Lower lobe of right lung (tissue), 2 donors: Measurements from ENCODE around the gene FAM234A. TPM values are rescaled to one million over a fixed set of nuclear protein-coding genes. Genes with fewer than 3 reads are reported as not detected.

ENCODE experiments used
- ATAC-seq, 2 donors: fragments of 200-7000 bp; cut with Tn5 transposase; one replicate each; pipeline ENCODE4 v1.9.1; 2020 to 2022; ENCODE audit warnings: mild to moderate bottlenecking in 2 of 2, moderate library complexity in 2 of 2
- DNase-seq: peaks from one replicate; pipeline ENCODE4 v3.0.0-alpha.2; 2020
- H3K27ac ChIP-seq: fragments of 200-600 bp; one replicate; pipeline ENCODE4 v1.8.0; 2022
- H3K27me3 ChIP-seq: fragments of 200-600 bp; one replicate; pipeline ENCODE4 v1.8.0; 2022; ENCODE audit warnings: low read depth
- H3K36me3 ChIP-seq: fragments of 200-600 bp; one replicate; pipeline ENCODE4 v1.8.0; 2022; ENCODE audit warnings: mild to moderate bottlenecking
- H3K4me1 ChIP-seq: fragments of 200-600 bp; one replicate; pipeline ENCODE4 v1.8.0; 2022
- H3K4me3 ChIP-seq: fragments of 200-600 bp; one replicate; pipeline ENCODE4 v1.8.0; 2022; ENCODE audit warnings: mild to moderate bottlenecking
- H3K9me3 ChIP-seq: fragments of 200-600 bp; one replicate; pipeline ENCODE4 v1.8.0; 2022
- intact Hi-C: fragments of 100-400 bp; cut with DNase I; formaldehyde crosslinking; loops from one replicate; pipeline ENCODE4 v1.11.0; 2022
- total RNA-seq: library from RNA; stranded (reverse); fragmentation: NEBNext Ultra II Directional; extraction: Animal tissue kit (Norgen Biotek cat#: 25700); gene quantifications from one replicate; pipeline ENCODE4 v1.2.1, GENCODE V29; 2021
- TF ChIP-seq, protein P1 (sequence below): fragments of 200-600 bp; IDR thresholded peaks from one replicate; pipeline ENCODE4 v1.8.0; 2022; ENCODE audit warnings: antibody characterized with exemption, mild to moderate bottlenecking
- donor health status: DM: no; HTN: yes; CAD: no; lungs with severe emphysema.

Gene FAM234A
- total RNA-seq, 1 donor from 2014 or later: 51.7 TPM

DNA sequence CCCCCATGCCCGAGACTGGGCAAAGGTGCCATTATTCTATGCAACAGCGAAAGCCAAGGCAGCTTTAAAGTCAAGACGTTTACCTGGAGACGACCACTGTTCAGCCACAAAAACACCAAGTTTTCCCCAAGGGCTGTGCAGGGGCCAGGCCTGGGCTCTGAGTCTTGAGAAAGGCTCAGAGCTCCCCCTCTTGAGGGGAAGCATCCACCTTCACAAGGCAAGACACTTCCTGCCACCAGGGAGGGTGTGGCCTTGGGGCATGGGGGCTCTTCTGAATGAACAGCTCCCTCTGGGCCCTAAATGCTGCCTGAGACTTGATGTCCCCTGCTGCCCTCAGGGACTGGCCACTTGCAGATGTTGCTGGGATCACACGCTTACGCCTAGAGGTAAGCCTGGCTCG lies 74.9 kb downstream of the FAM234A start:
- DNase-seq: no peak
- H3K4me3 ChIP-seq: no peak overlapping the region
- intact Hi-C loops: no loop called here
- no peaks in the 10 kb centered on the region for H3K27me3 ChIP-seq
- TF ChIP-seq, protein P1, sequence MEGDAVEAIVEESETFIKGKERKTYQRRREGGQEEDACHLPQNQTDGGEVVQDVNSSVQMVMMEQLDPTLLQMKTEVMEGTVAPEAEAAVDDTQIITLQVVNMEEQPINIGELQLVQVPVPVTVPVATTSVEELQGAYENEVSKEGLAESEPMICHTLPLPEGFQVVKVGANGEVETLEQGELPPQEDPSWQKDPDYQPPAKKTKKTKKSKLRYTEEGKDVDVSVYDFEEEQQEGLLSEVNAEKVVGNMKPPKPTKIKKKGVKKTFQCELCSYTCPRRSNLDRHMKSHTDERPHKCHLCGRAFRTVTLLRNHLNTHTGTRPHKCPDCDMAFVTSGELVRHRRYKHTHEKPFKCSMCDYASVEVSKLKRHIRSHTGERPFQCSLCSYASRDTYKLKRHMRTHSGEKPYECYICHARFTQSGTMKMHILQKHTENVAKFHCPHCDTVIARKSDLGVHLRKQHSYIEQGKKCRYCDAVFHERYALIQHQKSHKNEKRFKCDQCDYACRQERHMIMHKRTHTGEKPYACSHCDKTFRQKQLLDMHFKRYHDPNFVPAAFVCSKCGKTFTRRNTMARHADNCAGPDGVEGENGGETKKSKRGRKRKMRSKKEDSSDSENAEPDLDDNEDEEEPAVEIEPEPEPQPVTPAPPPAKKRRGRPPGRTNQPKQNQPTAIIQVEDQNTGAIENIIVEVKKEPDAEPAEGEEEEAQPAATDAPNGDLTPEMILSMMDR: no peak
- no peak for ATAC-seq
- peaks cover 79% of the 10 kb centered on the region for H3K36me3 ChIP-seq
- no peak overlapping the region for H3K27ac ChIP-seq
- H3K9me3 ChIP-seq: no peaks in the 10 kb centered on the region
- no peaks in the 10 kb centered on the region for H3K4me1 ChIP-seq

DNA sequence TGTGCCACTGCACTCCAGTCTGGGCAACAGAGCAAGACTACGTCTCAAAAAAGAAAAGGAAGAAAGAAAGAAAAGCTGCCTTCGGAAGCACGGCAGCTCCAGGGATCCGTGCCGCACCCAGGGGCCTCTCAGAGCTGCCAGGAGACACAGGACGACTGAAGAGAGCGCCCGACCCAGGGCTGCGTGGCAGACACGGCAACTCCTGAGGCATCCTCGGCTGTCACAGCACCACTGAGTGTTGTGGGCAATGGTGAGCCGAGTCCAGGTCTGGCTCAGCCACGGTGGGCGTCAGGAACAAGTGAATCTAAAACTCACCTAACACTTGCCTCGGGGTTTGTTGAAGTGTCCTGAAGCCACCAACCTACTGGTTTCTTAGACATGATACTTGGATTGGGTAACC lies 77.1 kb downstream of the FAM234A start:
- H3K4me1 ChIP-seq: no peaks in the 10 kb centered on the region
- TF ChIP-seq, protein P1: no peak
- H3K27ac ChIP-seq: no peak overlapping the region
- H3K4me3 ChIP-seq: no peak overlapping the region
- intact Hi-C loops: no loop called here
- H3K9me3 ChIP-seq: no peaks in the 10 kb centered on the region
- DNase-seq: no peak
- no peak for ATAC-seq
- H3K36me3 ChIP-seq: peaks cover 69% of the 10 kb centered on the region
- no peaks in the 10 kb centered on the region for H3K27me3 ChIP-seq

DNA sequence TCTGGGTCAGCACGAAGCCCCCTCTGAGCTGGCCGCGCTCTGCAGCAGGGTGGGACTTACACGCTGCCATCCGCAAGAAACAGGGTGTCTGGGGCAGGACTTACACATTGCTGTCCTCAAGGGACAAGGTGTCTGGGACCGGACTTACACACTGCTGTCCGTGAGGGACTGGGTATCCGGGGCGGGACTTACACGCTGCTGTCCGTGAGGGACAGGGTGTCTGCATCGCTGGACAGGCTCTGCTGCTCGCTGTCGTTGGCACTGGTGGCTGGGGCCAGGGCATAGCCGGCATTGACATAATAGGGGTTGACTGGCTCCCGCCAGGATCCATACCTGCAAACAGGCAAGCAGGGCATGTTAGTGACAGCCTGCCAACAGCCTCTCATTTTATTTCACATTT lies 79.7 kb downstream of the FAM234A start:
- Histone ChIP-seq H3K27me3 (no peaks in the 10 kb centered on the region), H3K9me3 (no peaks in the 10 kb centered on the region), H3K36me3 (peaks cover 57% of the 10 kb centered on the region), H3K27ac (no peak overlapping the region), H3K4me1 (no peaks in the 10 kb centered on the region), H3K4me3 (no peak overlapping the region)
- no peak for ATAC-seq
- no peak for DNase-seq
- TF ChIP-seq, protein P1: no peak
- intact Hi-C loops: no loop called here

DNA sequence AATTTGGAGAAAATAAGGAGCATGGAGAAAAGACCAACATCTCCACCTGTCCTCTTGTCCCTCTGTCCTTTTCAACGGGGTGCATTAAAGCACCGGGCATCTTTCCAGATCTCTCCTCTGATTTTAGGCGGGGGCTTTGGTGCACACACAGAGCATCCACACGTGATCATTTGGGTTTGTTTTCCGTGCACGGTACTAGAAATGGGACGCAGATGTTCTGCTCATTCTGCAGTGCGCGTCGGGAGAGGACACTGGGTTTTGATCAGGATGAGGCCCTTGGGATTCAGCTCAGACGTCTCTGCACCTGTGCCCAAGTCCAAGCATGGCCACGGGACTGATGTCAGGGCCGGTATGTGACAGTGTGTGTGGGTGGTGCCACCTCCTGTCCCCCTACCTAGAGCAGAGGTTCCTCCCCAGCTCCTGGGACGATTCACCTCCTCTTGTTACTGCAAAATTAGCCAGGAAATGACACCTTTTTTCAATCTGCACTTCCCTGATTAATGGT lies 80.2 kb downstream of the FAM234A start:
- H3K9me3 ChIP-seq: no peaks in the 10 kb centered on the region
- H3K4me1 ChIP-seq: no peaks in the 10 kb centered on the region
- peaks cover 52% of the 10 kb centered on the region for H3K36me3 ChIP-seq
- no peaks in the 10 kb centered on the region for H3K27me3 ChIP-seq
- ATAC-seq (no peak), DNase-seq (no peak)
- no peak overlapping the region for H3K4me3 ChIP-seq
- TF ChIP-seq, protein P1: no peak
- H3K27ac ChIP-seq: no peak overlapping the region
- intact Hi-C loops: no loop called here

Other genes with a start within 250 kb of the FAM234A start
- 12.1 TPM for gene POLR3K, start 181.2 kb upstream of the FAM234A start, total RNA-seq
- gene SNRNP25, start 181.0 kb upstream of the FAM234A start, total RNA-seq: 18.5 TPM
- 35.9 TPM for gene RHBDF1, start 162.2 kb upstream of the FAM234A start, total RNA-seq
- gene MPG, start 156.6 kb upstream of the FAM234A start, total RNA-seq: 38.5 TPM
- gene NPRL3, start 96.1 kb upstream of the FAM234A start, total RNA-seq: 29.1 TPM
- gene HBZ, start 82.2 kb upstream of the FAM234A start, total RNA-seq: not detected
- not detected for gene HBM, start 68.8 kb upstream of the FAM234A start, total RNA-seq
- 232 TPM for gene HBA2, start 61.9 kb upstream of the FAM234A start, total RNA-seq
- gene HBA1, start 58.1 kb upstream of the FAM234A start, total RNA-seq: 217 TPM
- not detected for gene HBQ1, start 54.4 kb upstream of the FAM234A start, total RNA-seq
- gene LUC7L, start 5.4 kb upstream of the FAM234A start, total RNA-seq: 70.9 TPM
- gene RGS11, start 41.1 kb downstream of the FAM234A start, total RNA-seq: 8.2 TPM
- gene ARHGDIG, start 45.8 kb downstream of the FAM234A start, total RNA-seq: not detected
- gene PDIA2, start 48.3 kb downstream of the FAM234A start, total RNA-seq: not detected
- gene AXIN1, start 117.9 kb downstream of the FAM234A start, total RNA-seq: 22.4 TPM
- 43.4 TPM for gene MRPL28, start 135.7 kb downstream of the FAM234A start, total RNA-seq
- gene PGAP6, start 147.2 kb downstream of the FAM234A start, total RNA-seq: 55.8 TPM
- gene NME4, start 162.4 kb downstream of the FAM234A start, total RNA-seq: 42.3 TPM
- 10.1 TPM for gene DECR2, start 167.1 kb downstream of the FAM234A start, total RNA-seq
- gene RAB11FIP3, start 190.8 kb downstream of the FAM234A start, total RNA-seq: 32.2 TPM